Measurements from ENCODE around the gene HDAC5. TPM values are rescaled to one million over a fixed set of nuclear protein-coding genes. Genes with fewer than 3 reads are reported as not detected.
A peak's percentile ranks its signal among the peaks of the same experiment; 100 is the strongest.

Gene HDAC5
- total RNA-seq, 1 donor from 2014 or later, result 86.9 TPM

- no peak for DNase-seq (ENCODE audit: extremely low spot score in 2 of 2)
- Histone ChIP-seq H3K36me3 (peaks cover 0 to 10% of the 10 kb centered on the region in 2 donors), H3K27me3 (no peaks in the 10 kb centered on the region), H3K4me3 (peak overlapping the region; percentile 77 to 80), H3K9me3 (no peaks in the 10 kb centered on the region), H3K27ac (peak overlapping the region; percentile 96), H3K4me1 (peaks cover 38% of the 10 kb centered on the region)
- intact Hi-C loops (cut with DNase I), result loop anchor here (5.0 kb wide), 1 partner anchor 57 kb away; the partner anchor contains the start of gene HDAC5
- no peak for TF ChIP-seq POLR2AphosphoS5 (IDR thresholded peaks at IDR 0.05; ENCODE audit: insufficient read depth in 1 of 2, low read depth in 1 of 2)
- no peak for TF ChIP-seq CTCF (IDR thresholded peaks at IDR 0.05)
- TF ChIP-seq POLR2A (IDR thresholded peaks at IDR 0.05), result no peak
These were observed 57.7 kb downstream of the HDAC5 start for GRCh38 chr17:44065668-44066203.

- H3K4me3 ChIP-seq, result no peak overlapping the region
- H3K27ac ChIP-seq, result no peak overlapping the region
- intact Hi-C loops (cut with DNase I), result no loop called here
- H3K27me3 ChIP-seq, result no peaks in the 10 kb centered on the region
- DNase-seq (ENCODE audit: extremely low spot score in 2 of 2), result no peak
- no peaks in the 10 kb centered on the region for H3K9me3 ChIP-seq
- TF ChIP-seq CTCF (IDR thresholded peaks at IDR 0.05) (no peak), POLR2A (IDR thresholded peaks at IDR 0.05) (no peak), POLR2AphosphoS5 (IDR thresholded peaks at IDR 0.05; ENCODE audit: insufficient read depth in 1 of 2, low read depth in 1 of 2) (no peak)
- peaks cover 0 to 10% of the 10 kb centered on the region in 2 donors for H3K36me3 ChIP-seq
- peaks cover 31% of the 10 kb centered on the region for H3K4me1 ChIP-seq
These were observed 59.5 kb downstream of the HDAC5 start for GRCh38 chr17:44063704-44064639.

GRCh38 chr17:44062871-44063270 is 60.6 kb downstream of the HDAC5 start:
- no peaks in the 10 kb centered on the region for H3K9me3 ChIP-seq
- TF ChIP-seq CTCF (IDR thresholded peaks at IDR 0.05) (no peak), POLR2AphosphoS5 (IDR thresholded peaks at IDR 0.05; ENCODE audit: insufficient read depth in 1 of 2, low read depth in 1 of 2) (no peak), POLR2A (IDR thresholded peaks at IDR 0.05) (no peak)
- no peak for DNase-seq (ENCODE audit: extremely low spot score in 2 of 2)
- H3K36me3 ChIP-seq, result peaks cover 0 to 17% of the 10 kb centered on the region in 2 donors
- peaks cover 31% of the 10 kb centered on the region for H3K4me1 ChIP-seq
- no peak overlapping the region for H3K27ac ChIP-seq
- no peaks in the 10 kb centered on the region for H3K27me3 ChIP-seq
- no peak overlapping the region for H3K4me3 ChIP-seq
- intact Hi-C loops (cut with DNase I), result no loop called here

GRCh38 chr17:44061446-44061845 is 62.0 kb downstream of the HDAC5 start:
- H3K27me3 ChIP-seq, result no peaks in the 10 kb centered on the region
- intact Hi-C loops (cut with DNase I), result no loop called here
- peaks cover 0 to 17% of the 10 kb centered on the region in 2 donors for H3K36me3 ChIP-seq
- H3K4me1 ChIP-seq, result peaks cover 23% of the 10 kb centered on the region
- no peak for TF ChIP-seq POLR2A (IDR thresholded peaks at IDR 0.05)
- TF ChIP-seq CTCF (IDR thresholded peaks at IDR 0.05), result no peak
- TF ChIP-seq POLR2AphosphoS5 (IDR thresholded peaks at IDR 0.05; ENCODE audit: insufficient read depth in 1 of 2, low read depth in 1 of 2), result no peak
- H3K4me3 ChIP-seq, result no peak overlapping the region
- H3K27ac ChIP-seq, result no peak overlapping the region
- no peaks in the 10 kb centered on the region for H3K9me3 ChIP-seq
- DNase-seq (ENCODE audit: extremely low spot score in 2 of 2), result no peak
